LNCAP (cell line): ENCODE measurements around the gene CASP3.

ENCODE experiments used
- TF ChIP-seq, protein P1 (sequence below): fragments of 450-650 bp; IDR thresholded peaks from 2 replicates; pipeline ENCODE4 v1.5.1; 2017; ENCODE audit warnings: mild to moderate bottlenecking

CASP3 gene

DNA sequence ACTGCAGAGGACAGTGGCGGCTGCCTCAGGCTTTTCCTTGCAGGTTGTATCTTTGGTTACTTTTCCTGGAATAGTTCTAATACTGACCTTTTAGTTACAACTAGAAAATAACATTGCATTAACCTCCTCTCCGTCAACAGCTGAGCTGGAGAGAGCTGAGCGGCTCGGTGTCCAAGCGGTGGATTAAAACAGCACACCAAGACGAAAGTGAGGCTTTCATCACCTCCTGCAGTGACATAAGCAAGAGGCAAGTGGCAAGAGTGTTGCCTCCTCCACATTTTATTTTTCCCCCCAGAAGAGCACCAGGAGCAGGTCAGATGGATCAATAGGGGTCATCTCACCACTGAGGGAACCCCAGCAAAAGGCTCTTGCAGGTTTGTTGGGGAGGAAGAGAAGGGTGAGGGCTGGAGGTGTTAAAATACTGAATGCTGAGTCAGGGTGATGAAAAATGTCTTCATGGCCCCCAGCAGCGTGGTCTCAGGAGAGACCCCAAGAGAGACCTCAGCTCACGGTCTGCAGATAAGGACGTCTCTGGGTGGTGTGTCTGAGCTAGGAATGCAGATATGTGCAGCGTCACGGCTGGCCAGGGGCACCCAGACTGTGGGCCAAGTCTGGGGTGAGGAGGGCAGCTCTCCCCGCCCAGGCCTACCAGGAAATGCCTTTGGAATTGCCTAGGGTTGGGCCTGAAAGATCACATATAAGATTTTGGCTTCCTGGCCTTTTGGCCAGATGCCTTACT is 50.3 kb downstream of the CASP3 start:
- TF ChIP-seq, protein P1, sequence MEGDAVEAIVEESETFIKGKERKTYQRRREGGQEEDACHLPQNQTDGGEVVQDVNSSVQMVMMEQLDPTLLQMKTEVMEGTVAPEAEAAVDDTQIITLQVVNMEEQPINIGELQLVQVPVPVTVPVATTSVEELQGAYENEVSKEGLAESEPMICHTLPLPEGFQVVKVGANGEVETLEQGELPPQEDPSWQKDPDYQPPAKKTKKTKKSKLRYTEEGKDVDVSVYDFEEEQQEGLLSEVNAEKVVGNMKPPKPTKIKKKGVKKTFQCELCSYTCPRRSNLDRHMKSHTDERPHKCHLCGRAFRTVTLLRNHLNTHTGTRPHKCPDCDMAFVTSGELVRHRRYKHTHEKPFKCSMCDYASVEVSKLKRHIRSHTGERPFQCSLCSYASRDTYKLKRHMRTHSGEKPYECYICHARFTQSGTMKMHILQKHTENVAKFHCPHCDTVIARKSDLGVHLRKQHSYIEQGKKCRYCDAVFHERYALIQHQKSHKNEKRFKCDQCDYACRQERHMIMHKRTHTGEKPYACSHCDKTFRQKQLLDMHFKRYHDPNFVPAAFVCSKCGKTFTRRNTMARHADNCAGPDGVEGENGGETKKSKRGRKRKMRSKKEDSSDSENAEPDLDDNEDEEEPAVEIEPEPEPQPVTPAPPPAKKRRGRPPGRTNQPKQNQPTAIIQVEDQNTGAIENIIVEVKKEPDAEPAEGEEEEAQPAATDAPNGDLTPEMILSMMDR: no peak

DNA sequence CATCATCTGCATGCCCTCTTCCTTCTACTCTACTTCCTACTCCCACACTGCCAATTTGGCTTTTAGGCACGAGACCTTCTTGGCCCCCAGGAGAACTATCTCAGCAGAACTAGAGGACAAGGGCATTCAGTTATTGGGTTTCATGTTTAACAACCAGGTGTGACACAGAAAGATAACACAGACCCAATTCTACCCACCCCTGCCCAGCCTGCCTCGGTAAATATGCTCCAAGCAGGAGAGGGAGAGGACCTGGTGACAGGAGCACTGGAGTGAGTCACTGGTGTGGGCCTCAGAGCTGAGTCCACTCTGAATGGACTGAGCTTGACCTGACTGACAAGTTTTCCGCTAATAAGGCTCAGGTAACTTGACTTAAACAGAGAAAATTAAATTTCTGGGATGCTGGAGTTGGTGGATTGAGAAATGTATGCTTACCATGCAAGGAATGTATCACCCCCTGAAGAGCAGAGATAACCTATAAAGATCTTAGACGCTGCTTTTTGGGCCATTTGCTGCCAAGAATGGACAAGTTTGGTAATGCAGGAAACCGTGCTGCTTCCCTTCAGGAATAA is 52.5 kb downstream of the CASP3 start:
- TF ChIP-seq, protein P1: no peak

DNA sequence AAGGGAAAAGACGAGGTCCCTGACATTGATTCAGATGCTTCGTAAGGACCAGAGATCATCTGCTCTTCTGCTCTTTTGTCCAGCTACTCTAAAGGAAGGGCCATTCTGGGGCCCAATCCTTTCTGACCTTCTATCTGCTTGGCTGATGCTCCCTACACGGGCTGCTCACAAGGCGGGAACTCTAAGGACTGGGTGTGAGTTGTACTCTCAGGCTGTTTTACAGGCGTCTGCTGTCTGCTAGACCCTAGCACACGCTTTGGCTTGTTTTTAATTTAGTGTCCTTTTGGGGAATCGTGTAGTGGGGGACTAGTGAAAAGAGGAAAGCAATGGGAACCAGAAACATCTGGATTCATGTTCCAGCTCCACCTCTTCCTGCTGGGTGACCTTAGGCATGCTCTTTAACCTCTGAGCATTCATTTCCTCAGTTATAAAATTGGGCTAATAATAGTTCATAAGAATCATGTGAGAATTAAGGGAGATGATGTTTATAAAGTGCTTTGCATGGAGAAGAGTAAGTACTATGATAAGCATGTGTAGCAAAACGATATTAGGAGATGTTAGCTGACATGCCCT is 53.1 kb downstream of the CASP3 start:
- TF ChIP-seq, protein P1: no peak

DNA sequence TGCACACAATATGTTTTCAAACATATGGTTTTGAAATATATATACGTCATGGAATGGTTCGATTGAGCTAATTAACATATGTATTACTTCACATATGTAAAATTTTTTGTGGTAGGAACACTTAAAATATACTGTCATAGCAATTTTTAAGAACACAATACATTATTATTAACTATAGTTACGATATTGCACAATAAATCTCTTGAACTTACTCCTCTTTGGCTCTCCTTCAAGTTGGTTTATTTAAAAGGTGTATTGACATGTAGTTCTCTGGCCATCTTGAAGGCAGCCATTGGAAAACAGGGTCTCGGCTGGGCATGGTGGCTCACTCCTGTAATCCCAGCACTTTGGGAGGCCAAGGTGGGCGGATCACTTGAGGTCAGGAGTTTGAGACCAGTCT is 53.8 kb downstream of the CASP3 start:
- TF ChIP-seq, protein P1: no peak

DNA sequence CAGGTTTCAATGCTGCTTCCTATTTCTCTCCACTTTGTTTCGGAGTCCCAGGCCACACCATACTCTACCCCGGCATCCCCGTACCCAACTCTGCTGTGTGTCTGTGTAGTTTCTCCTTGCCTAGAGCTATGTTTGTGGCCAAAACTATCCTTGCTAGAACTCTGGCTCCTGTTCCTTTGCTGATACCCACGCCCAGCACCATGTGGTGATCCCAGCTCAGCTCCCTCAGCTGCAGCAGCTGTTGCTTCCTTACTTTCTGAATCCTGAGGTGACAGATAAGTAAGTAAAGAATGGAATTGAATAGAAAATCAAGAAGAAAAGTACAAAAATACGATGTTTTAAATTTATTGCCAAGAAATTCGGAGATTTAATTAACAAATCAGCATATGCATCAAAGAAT is 55.8 kb downstream of the CASP3 start:
- TF ChIP-seq, protein P1: no peak

DNA sequence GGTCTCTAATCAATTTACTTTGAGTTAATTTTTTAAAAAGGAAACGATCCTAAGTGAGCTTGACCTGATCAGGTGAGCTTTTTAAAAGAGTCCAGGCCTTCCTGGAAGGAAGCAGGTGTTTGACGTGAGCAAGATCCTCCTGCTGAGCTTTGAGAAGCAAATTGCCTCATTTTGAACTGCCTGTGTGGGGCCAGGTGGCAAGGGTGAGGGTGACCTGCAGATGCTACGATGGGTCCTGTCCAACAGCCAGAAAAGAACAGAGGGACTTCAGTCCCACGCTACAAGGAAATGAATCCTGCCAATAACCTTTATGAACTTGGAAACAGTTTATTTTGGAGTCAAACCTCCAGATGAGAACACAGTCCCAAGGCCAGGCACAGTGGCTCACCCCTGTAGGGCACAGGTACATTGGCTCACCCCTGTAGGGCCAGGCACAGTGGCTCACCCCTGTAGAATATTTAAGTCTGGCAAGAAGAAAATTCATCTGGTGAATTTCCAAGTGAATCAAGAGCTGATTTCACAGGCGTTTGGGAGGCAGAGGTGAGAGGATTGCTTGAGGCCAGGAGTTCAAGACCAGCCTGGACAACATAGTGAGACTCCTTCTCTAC is 58.1 kb downstream of the CASP3 start:
- TF ChIP-seq, protein P1: no peak

DNA sequence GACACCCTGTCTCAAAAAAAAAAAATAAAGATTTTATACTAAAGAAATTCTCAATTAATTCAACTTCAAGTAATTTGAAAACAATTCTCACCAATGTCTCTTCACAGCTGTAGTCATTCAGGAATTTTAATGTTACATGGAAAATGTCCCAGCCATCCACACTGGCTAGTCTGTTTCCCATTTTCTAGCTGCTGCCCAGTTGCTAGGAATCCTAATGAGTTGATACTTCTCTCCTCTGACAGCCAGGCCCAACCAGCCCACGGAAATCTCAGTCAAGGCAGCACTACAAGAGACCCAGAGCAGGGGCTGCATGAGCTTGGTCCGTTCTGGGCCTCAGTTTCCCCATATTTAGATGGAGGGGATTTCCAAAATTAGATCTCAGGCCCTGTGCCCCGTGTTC is 59.1 kb downstream of the CASP3 start:
- TF ChIP-seq, protein P1: no peak
